SK-N-SH treated with all-trans-retinoic acid at 6 μM for 48 hours (cell line): ENCODE results near the gene RAB11FIP2.

Source experiments
- ATAC-seq: fragments of 200-7000 bp; cut with Tn5 transposase; 3 replicates; pipeline ENCODE4 v1.9.1; 2020; ENCODE audit warnings: mild to moderate bottlenecking, moderate library complexity
- ARNTL ChIP-seq: fragments of 450-650 bp; formaldehyde crosslinking; IDR thresholded peaks from 2 replicates; pipeline ENCODE4 v1.5.0; 2020; ENCODE audit warnings: low read depth, mild to moderate bottlenecking, moderate library complexity, borderline replicate concordance
- BACH2 ChIP-seq: fragments of 250-450 bp; sonication (Bioruptor Pico); IDR thresholded peaks from 2 replicates; pipeline ENCODE4 v1.9.0; 2021; ENCODE audit warnings: mild to moderate bottlenecking, borderline replicate concordance
- CREB5 ChIP-seq: fragments of 250-450 bp; sonication (Bioruptor Pico); IDR thresholded peaks from 2 replicates; pipeline ENCODE4 v1.5.1; 2020; ENCODE audit warnings: low read depth, mild to moderate bottlenecking, moderate library complexity
- CSDC2 ChIP-seq: fragments of 250-450 bp; sonication (Bioruptor Pico); IDR thresholded peaks from 2 replicates; pipeline ENCODE4 v1.5.0; 2020; ENCODE audit warnings: mild to moderate bottlenecking, moderate library complexity
- CSRNP3 ChIP-seq: fragments of 250-450 bp; sonication (Bioruptor Pico); IDR thresholded peaks from 2 replicates; pipeline ENCODE4 v1.5.1; 2021; ENCODE audit warnings: mild to moderate bottlenecking, moderate library complexity
- GLIS3 ChIP-seq: fragments of 250-450 bp; sonication (Bioruptor Pico); IDR thresholded peaks from 2 replicates; pipeline ENCODE4 v1.5.0; 2020; ENCODE audit warnings: mild to moderate bottlenecking, moderate library complexity
- ISL1 ChIP-seq: fragments of 250-450 bp; sonication (Bioruptor Pico); IDR thresholded peaks from 2 replicates; pipeline ENCODE4 v2.1.2; 2022; ENCODE audit warnings: mild to moderate bottlenecking, moderate library complexity
- OSR1 ChIP-seq: fragments of 250-450 bp; sonication (Bioruptor Pico); IDR thresholded peaks from 2 replicates; pipeline ENCODE4 v1.8.0; 2022; ENCODE audit warnings: moderate library complexity, mild to moderate bottlenecking, inconsistent platforms
- PATZ1 ChIP-seq: fragments of 250-450 bp; sonication (Bioruptor Pico); IDR thresholded peaks from 2 replicates; pipeline ENCODE4 v1.8.0; 2020; ENCODE audit warnings: mild to moderate bottlenecking, moderate library complexity, borderline replicate concordance
- POU6F1 ChIP-seq: fragments of 250-450 bp; sonication (Bioruptor Pico); IDR thresholded peaks from 2 replicates; pipeline ENCODE4 v1.8.0; 2021; ENCODE audit warnings: low read depth, mild to moderate bottlenecking, moderate library complexity, borderline replicate concordance
- PPARA ChIP-seq: fragments of 250-450 bp; sonication (Bioruptor Pico); IDR thresholded peaks from 2 replicates; pipeline ENCODE4 v1.5.0; 2020; ENCODE audit warnings: mild to moderate bottlenecking, borderline replicate concordance
- RARB ChIP-seq: fragments of 250-450 bp; sonication (Bioruptor Pico); IDR thresholded peaks from 2 replicates; pipeline ENCODE4 v1.8.0; 2021; ENCODE audit warnings: mild to moderate bottlenecking, moderate library complexity
- SNAI2 ChIP-seq: fragments of 250-450 bp; sonication (Bioruptor Pico); IDR thresholded peaks from 2 replicates; pipeline ENCODE4 v1.5.0; 2020; ENCODE audit warnings: mild to moderate bottlenecking, moderate library complexity
- TCF4 ChIP-seq: fragments of 250-450 bp; sonication (Bioruptor Pico); IDR thresholded peaks from 2 replicates; pipeline ENCODE4 v1.8.0; 2021; ENCODE audit warnings: mild to moderate bottlenecking, moderate library complexity, borderline replicate concordance
- TOX ChIP-seq: fragments of 250-450 bp; sonication (Bioruptor Pico); IDR thresholded peaks from 2 replicates; pipeline ENCODE4 v1.8.0; 2021; ENCODE audit warnings: mild to moderate bottlenecking, moderate library complexity, borderline replicate concordance
- TSHZ2 ChIP-seq: fragments of 250-450 bp; sonication (Bioruptor Pico); IDR thresholded peaks from 2 replicates; pipeline ENCODE4 v1.5.0; 2020; ENCODE audit warnings: mild to moderate bottlenecking, moderate library complexity
- ZC3H10 ChIP-seq: fragments of 250-450 bp; sonication (Bioruptor Pico); IDR thresholded peaks from 2 replicates; pipeline ENCODE4 v1.5.1; 2021; ENCODE audit warnings: mild to moderate bottlenecking, moderate library complexity
- ZFP3 ChIP-seq: fragments of 250-450 bp; sonication (Bioruptor Pico); IDR thresholded peaks from 2 replicates; pipeline ENCODE4 v1.5.0; 2020; ENCODE audit warnings: mild to moderate bottlenecking, moderate library complexity
- ZFP30 ChIP-seq: fragments of 450-650 bp; formaldehyde crosslinking; IDR thresholded peaks from 2 replicates; pipeline ENCODE4 v1.5.0; 2022; ENCODE audit warnings: mild to moderate bottlenecking, moderate library complexity
- ZNF565 ChIP-seq: fragments of 450-650 bp; formaldehyde crosslinking; conservative IDR thresholded peaks from 2 replicates; pipeline ENCODE4 v1.5.0; 2020; ENCODE audit warnings: low read depth, mild to moderate bottlenecking, moderate library complexity
- ZNF70 ChIP-seq: fragments of 450-650 bp; formaldehyde crosslinking; IDR thresholded peaks from 2 replicates; pipeline ENCODE4 v1.5.0; 2020; ENCODE audit warnings: mild to moderate bottlenecking, moderate library complexity
- ZNF8 ChIP-seq: fragments of 450-650 bp; formaldehyde crosslinking; IDR thresholded peaks from 2 replicates; pipeline ENCODE4 v1.5.0; 2020; ENCODE audit warnings: mild to moderate bottlenecking, moderate library complexity

The RAB11FIP2 gene

GRCh38 chr10:118033905-118034304, 12.8 kb downstream of the RAB11FIP2 start (continued):
- TF ChIP-seq CSDC2 (peak; percentile 25; the same call in 1 of the 2 replicates), ZNF565 (CRISPR knock-in tag) (no peak), PPARA (CRISPR knock-in tag) (no peak), CREB5 (CRISPR knock-in tag) (no peak)
- TF ChIP-seq, all 23 proteins: peak for 5

GRCh38 chr10:118032564-118032963, 14.2 kb downstream of the RAB11FIP2 start:
- ATAC-seq: no peak
- TF ChIP-seq ARNTL (CRISPR knock-in tag): no peak
- TF ChIP-seq CSDC2: no peak
- no peak for TF ChIP-seq ZC3H10 (CRISPR knock-in tag)
- no peak for TF ChIP-seq CSRNP3
- TF ChIP-seq ZNF565 (CRISPR knock-in tag): no peak
- no peak for TF ChIP-seq TSHZ2 (CRISPR knock-in tag)
- no peak for TF ChIP-seq ZNF8
- no peak for TF ChIP-seq GLIS3 (CRISPR knock-in tag)
- TF ChIP-seq POU6F1 (CRISPR knock-in tag): no peak
- no peak for TF ChIP-seq ZNF70 (CRISPR knock-in tag)
- TF ChIP-seq ISL1 (CRISPR knock-in tag): no peak
- TF ChIP-seq ZFP30 (CRISPR knock-in tag): no peak
- no peak for TF ChIP-seq TOX (CRISPR knock-in tag)
- no peak for TF ChIP-seq CREB5 (CRISPR knock-in tag)
- TF ChIP-seq TCF4: no peak

- peak; percentile 51; the same call in 1 of the 3 replicates for ATAC-seq
- TF ChIP-seq ARNTL (CRISPR knock-in tag) (no peak), ZNF8 (no peak), CREB5 (CRISPR knock-in tag) (no peak), GLIS3 (CRISPR knock-in tag) (no peak), SNAI2 (CRISPR knock-in tag) (no peak), CSDC2 (no peak), ISL1 (CRISPR knock-in tag) (no peak), ZFP3 (CRISPR knock-in tag) (no peak), TCF4 (no peak), ZNF565 (CRISPR knock-in tag) (no peak), RARB (CRISPR knock-in tag) (no peak), ZNF70 (CRISPR knock-in tag) (no peak), OSR1 (no peak), BACH2 (CRISPR knock-in tag) (no peak), TOX (CRISPR knock-in tag) (no peak), ZC3H10 (CRISPR knock-in tag) (no peak), PATZ1 (CRISPR knock-in tag) (no peak)
- TF ChIP-seq, all 23 proteins: peak for 0
Observed at GRCh38 chr10:118031351-118032075, 15.2 kb downstream of the RAB11FIP2 start.
